H4 (cell line): ENCODE results near the gene GNAI3. TPM values are rescaled to one million over a fixed set of nuclear protein-coding genes. Genes with fewer than 3 reads are reported as not detected.

ENCODE experiments used
- DNase-seq: peaks from one replicate; pipeline ENCODE4 v3.0.0-alpha.2; 2015; ENCODE audit warnings: low spot score
- total RNA-seq: library from RNA; depleted of rRNA; stranded (reverse); fragments of >200 nt; shearing (Covaris generic); gene quantifications from 2 replicates; pipeline ENCODE4 v1.2.3, GENCODE V29; 2014

The GNAI3 gene
- total RNA-seq, 1 experiment from 2014 or later = 9.8 TPM

DNA sequence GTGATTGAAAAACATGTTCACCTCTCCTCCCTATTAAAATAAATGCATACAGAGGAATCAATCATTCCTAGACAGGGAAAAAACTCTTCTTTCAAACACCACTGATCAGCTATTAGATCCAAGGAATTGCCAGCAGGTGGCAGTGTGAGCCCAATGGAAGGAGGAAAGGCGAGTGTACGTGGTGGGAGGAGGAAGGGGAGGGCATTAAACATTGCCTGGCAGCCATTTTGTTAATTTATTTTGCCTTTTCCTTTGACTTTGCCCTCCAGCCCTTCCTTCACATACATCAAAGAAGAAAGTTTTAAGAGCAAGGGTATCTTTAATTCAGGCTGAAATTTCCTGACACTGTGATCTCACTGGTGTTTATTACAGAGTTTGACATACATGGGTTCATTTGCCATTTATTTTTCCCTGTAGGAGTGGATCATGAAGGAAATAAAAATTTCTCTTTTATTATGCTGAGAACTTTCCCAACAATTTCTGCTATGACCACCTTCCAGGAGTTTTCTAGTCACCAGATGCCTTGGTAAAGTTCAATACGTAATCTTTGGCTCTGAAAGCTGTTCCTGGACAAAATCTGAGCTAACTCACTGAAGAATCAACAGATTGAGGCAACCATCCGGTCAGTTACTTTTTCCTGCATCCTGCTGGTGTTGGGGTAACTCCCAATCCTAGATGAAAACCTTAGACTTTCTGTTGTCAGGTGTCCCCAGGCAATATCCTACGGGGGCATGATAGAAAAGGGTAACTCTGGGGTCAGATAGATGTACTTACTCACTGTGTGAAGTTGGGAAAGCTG lies 1.9 kb upstream of the GNAI3 start:
- peak; percentile 90 for DNase-seq

DNA sequence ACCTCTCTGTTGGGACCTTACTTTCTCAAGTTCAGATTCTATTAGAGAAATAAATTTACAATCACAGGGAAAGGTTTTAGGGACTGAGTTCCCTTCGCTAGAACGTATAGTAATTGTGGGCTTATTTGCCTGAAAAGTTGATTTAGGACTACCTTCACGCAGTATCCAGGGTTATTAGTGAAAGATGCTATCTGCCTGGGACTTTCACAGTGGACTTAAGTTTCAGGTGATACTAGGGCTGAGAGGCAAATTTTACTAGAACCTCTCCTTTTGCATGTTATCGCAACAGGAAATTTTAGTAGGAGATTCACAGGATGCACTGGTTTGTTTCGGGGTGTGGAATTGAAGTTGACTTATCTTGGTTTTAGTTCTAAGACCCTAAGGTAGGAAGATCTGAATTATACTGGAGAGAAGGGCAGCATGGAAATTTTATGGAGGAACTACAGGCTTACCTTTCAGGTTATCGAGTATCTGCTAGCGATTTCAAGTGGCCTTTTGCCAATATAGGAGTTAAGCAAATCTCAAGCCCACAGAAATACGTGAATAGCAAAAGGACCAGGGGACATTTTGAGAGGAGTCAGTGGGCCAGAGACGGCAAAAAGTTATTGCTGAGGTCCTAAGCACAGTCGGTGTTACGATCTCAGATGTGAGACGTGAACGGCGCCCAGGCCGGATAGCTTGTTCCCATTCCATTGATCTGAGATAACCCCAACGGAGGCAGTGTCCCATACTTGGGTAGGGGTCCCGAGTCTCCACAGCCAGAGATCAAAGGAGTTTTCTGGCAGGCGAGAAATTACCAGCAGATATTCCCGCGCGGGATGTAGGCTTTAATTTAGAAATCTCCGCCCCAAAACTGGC lies 723 bp upstream of the GNAI3 start:
- no peak for DNase-seq

DNA sequence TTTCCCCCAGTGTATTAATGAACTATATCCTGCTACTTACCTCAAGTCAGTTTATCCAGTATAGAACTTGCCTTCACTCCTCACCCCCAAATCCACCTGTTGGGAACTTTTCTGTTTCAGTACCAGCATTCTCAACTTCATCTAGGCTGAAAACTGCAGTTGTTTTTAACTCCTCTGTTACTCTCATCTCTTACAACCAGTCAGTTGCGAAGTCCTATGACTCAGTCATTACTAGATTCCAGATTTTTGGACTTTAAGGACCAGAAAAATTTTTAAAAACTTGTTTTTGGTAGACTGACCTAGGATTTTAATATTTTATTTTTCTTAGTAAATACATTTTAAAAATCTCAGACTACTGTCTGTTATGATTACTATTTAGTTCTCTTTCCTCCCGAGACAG lies 8.1 kb downstream of the GNAI3 start:
- no peak for DNase-seq

DNA sequence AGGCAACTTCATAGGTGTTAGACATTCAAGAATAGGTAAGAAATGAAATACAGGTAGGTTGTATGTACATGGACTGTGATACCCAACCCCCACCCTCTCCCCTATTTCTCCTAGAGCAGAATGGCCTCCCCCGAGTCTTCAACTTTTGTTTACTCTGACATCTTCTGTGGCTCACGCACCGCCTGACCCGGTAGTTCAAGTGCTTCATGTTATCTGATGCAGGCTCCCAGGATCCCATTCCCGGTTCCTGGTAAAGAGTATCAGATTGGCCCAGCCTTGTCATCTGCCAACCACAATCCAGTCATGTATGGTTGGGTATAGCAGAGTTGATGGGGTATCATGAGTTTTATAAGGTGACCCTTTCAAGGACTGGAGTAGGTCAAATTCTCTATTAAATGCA lies 9.1 kb downstream of the GNAI3 start:
- DNase-seq = no peak

DNA sequence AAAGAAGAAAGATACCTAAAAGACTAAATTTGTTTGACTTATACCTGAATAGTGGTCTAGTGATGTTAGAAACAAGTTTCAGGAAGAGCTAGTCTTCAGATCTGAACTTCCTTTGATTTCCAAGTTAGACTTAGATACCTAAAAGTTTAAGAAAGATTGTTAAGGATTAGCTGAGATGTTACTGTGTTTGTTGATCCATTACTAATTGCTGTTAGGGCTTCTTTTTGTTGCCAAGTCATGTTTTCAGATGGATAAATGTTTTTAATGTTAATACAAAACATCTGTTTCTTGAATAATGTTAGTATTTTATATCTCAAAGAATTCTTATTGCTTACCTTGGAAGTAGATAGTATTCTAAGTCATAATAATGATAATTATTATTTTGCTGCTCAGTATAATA lies 11.6 kb downstream of the GNAI3 start:
- DNase-seq = no peak

DNA sequence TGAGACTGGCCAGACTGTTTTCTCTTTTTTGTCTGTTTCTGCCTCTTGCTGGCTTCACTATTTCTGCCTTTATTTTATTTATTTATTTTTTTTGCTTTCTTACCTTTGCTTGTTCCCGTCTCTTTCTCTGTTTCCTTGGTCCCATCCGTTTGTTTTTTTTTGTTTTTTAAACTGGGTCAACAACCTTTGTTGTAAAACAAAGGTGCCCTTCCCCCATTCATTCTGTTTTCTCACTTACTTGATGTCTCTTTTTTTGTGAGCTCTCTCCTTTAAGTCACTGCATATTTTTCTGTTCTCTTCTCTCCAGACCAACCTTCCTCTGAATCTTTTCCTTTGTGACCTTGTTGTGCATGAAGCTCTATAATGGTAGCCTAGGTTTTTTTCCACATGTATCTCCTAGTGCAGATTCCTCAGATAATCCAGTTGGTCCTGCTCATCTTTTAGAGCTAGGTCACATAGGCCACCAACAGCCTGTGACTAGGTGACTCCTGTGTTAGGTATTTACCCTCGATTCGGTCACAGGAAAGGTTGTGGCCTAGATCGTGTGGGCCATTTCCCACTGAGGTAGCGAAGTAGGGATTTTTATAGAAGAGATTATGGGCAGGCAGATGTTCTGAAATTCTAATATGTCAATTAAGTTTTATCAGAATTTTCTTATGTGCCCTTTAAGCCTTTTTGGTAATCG lies 15.9 kb downstream of the GNAI3 start:
- no peak for DNase-seq

DNA sequence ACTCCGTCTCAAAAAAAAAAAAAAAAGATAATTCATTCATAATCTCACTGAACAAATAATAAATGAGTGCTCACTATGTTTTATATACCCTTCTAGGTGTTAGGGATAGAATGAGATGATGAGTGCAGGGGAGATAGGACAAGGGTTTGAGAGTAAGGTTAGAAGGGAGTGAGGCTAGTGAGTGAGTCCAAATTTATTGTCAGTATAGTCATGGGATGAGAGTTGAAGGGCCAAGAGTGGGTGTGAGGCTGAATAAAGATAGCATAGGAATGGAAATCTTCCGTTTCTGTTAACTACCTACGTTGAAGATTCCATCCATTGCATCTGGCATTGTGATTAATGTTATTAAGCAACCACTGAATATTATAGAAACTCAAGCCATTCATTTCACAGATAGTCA lies 16.8 kb downstream of the GNAI3 start:
- DNase-seq = no peak

DNA sequence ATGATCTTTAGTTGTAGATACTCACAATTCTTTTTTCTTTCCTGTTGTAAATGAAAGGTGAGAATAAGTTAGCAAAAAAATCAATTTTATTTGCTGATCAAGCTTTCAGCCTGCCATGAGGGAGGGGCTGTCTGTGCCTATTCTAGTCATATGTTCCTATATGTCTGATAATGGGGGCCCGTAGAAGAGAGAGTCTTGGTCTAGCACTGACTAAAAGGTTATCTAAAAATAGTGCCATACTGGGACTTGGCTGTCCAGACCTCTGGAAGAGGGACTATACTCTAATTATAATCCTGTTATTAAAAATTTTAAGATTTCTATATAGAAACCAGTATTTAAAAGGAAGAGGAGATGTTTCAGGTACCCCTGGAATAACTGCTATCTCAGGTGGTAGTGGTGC lies 18.6 kb downstream of the GNAI3 start:
- DNase-seq = no peak

DNA sequence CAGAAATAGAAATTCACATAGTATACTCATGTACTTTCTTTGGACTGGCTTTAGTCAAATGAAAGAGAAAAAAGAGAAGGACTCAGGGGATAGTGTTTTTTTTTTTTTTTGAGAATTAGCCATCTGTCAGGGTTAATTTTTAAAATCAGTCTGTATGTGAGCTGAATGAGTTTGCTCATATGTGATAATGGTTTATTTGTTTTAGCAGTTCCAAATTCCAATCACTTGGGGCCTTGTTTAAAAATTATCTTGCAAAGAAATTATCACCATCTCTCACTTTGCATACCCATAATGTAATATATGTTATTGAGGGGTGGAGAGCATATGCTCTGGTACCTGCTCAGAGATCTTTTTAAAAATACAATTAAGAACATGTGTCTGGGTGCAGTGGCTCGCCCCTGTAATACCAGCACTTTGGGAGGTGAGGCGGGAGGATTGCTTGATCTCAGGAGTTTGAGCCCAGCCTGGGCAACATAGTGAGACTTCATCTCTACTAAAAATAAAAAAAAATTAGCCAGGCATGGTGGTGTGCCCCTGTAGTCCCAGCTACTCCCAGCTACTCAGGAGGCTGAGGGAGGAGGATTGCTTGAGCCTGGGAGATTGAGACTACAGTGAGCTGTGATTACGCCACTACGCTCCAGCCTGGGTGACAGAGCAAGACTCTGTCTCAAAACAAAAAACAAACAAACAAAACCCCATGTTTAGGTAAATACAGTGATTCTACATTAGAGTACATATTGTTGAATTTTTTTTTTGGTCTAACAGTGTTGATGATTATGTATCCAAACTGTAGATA lies 19.7 kb downstream of the GNAI3 start:
- no peak for DNase-seq

DNA sequence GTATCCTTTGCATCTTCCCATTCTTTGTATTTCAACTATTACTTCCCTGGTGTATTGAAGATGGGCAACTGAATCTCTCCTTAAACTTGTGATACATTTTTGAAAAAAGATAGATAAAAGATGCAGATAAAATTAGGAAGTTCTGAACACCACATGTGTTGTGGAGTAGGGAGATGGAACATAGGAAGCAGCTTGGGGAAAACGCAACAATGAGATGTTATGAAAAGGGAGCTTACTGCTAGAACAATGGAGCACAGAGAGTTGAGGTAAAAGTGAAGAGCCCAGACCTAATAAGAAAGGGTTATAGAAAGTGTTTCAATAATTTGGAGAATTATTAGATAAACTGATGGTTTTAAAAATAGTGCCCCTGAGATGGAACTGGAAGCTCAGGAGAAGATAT lies 20.9 kb downstream of the GNAI3 start:
- no peak for DNase-seq

DNA sequence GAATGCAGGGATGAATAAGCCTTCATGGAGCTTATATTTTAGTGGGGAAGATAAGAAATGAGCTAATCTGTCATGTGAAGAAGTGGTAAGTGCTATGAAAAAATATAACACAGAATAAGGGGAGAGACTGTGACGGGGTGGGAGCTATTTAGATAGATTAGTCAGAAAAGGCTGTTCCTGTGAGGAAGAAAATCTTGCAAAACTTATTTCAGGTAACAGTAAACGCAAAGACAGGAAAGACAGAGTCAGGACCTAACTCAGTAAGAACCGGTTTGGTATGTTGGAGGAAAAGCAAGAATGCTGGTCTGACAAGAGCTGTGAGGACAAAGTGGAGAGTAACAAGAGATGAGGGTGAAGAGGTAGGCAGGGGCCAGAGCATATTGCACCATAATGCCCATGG lies 22.0 kb downstream of the GNAI3 start:
- no peak for DNase-seq

DNA sequence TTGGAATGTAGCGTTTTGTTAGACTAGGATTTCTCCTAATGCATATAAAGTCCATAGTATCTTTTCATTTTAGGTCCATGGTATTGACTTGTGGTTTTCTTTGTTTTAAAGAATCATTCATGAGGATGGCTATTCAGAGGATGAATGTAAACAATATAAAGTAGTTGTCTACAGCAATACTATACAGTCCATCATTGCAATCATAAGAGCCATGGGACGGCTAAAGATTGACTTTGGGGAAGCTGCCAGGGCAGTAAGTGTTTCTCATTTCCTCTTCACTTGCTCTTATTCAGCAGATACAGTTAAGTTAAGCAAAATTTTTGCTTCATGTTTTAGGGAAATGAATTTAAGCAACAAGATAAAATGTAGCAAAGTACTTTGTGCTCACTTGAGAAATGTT lies 25.4 kb downstream of the GNAI3 start:
- no peak for DNase-seq

DNA sequence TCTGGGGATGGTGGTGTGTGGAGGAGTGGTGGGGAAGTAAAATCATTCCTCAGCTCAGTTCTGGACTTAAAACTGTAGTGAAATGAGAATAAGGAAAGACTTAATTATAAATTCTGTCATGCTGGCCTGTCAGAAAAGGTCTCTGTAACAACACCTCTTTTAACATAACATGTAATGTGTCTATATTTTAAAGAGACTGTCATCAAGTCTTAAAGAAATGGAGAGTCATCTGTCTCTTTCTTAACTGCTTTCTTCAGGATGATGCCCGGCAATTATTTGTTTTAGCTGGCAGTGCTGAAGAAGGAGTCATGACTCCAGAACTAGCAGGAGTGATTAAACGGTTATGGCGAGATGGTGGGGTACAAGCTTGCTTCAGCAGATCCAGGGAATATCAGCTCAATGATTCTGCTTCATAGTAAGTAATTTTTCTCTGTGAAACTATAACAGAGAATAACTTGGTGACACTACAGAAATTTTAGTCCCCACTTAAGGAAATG lies 30.6 kb downstream of the GNAI3 start:
- no peak for DNase-seq

DNA sequence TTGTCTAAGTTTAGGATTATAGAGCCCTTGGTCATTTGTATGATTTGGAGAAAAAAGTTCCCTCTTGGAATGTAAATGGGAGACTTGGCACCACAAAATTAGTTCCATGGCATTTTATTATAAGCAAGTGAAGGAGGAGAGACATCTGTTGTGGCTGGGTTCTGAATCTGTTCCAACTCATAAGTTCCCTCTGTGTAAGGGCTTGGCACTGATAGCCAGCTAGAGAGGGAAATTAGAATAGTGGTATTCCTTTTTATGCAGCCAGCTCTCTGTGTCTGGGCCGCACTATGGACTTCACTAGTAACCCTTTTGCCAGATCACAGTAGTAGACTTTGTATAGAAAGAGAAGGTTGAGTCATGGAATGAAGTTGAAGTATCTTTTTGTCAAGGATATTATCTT lies 31.1 kb downstream of the GNAI3 start:
- peak; percentile 6 for DNase-seq

DNA sequence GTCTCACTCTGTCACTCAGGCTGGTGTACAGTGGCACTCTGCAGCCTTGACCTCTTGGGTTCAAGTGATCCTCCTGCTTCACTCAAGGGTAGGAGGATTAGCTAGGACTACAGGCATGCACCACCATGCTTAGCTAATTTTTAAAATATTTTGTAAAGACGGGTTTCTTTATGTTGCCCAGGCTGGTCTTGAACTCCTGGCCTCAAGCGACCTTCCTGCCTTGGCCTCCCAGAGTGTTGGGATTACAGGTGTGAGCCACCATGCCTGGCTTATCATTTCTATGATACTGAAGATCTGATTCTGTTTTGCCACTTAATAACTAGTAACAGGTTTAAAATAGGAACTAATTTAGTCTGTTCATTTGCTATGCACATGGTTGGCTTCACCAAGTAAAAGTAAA lies 33.6 kb downstream of the GNAI3 start:
- DNase-seq = no peak

DNA sequence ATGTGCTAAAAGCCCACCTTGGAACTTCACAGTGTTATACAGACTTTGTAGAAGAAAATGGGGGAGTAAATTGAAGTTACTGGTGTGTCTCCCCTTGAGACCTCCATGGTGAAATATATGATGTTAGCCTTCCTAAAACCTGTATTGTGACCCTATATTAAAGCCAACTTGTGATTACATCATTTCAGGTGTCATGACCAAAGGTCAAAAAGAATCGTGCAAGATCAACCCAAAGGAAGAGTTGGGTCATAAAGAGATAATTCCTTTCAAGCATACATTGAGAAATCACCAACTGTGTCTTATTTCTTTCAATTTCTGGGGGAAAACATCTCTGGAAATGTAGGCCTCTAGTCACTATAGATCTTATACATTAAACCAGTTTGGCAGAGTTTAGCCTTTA lies 36.4 kb downstream of the GNAI3 start:
- DNase-seq = no peak

DNA sequence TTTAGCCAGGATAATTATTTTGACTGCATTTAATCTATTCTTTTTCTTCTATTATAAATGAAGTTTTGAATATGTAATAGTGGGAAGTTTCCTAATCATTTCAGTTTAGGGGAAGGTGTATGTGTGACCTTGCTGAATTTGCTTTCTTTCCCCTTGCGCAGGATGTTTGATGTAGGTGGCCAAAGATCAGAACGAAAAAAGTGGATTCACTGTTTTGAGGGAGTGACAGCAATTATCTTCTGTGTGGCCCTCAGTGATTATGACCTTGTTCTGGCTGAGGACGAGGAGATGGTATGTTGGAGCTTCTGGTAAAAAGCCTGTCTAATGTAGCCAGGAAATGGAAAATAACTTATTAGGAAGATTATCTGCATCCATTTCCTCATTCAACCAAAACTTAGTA lies 37.6 kb downstream of the GNAI3 start:
- DNase-seq = no peak

DNA sequence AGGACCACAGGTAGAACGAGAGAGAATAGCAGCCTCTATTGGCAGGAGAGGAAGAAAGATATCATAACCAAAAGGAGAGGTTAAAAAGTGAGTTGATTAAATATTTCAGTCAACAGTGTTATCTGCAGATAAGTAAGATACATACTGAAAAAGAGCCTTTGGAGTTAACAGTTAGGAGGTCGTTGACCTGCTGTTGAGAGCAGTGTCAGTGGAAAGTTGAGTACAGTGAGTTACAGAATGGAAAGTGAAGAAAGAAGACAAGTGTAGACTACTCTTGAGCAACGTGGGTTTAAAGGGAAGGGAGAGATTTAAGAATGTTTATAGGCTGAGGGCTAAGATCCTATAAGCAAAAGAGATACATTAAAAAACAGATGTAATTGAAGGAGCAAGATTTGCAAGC lies 40.8 kb downstream of the GNAI3 start:
- no peak for DNase-seq

DNA sequence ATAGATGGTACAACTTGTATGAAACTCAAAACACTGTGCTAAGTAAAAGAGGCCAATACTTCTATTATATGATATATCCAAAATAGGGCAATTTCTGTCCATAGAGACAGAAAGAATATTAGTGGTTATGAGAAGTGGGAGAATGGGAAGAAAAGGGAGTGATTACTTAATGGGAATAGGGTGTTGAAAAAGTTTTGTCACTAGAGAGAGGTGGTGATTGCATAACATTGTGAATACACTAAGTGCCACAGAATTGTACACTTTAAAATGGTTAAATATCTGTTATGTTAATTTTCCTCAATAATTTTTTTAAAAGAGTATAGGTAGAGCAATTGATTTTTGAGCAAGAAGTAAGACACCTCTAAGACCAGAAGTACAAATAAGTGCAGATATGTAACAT lies 41.3 kb downstream of the GNAI3 start:
- no peak for DNase-seq

DNA sequence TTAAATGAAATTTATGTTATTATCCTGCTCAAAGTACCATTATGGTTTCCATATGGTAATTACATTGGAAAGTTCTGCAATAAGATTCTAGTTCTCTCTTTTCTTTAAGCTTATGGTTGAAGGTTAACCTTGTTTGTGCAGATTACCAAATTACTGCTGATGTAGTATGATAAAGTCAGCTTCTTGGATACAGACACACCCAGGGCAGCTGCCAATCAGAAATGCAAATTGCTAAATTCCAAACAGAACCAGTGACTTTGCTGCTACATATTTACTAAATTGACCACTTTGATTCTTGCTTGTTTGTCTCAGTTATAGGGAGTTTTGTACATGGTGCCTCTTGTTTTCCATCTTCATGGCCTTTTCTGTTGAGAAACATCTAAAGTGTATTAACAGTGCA lies 44.5 kb downstream of the GNAI3 start:
- DNase-seq = no peak

DNA sequence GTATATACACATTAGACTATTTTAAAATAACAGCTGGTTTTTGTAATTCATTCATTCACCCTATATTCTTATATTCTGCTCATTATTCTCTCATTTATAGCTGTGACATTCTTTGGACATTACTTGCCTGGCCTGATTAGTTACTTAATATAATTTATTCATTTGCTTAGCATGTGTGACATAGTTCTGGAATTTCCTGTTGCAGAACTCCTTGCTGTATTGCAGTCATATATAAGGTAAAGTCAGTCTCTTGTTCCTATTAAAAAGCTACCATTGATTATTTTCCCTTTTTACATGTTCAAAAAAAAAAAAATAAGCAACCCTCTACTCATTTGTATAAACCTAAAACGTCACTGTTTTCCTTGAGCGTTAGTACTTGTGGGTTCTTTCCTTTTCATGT lies 47.1 kb downstream of the GNAI3 start:
- DNase-seq = no peak

DNA sequence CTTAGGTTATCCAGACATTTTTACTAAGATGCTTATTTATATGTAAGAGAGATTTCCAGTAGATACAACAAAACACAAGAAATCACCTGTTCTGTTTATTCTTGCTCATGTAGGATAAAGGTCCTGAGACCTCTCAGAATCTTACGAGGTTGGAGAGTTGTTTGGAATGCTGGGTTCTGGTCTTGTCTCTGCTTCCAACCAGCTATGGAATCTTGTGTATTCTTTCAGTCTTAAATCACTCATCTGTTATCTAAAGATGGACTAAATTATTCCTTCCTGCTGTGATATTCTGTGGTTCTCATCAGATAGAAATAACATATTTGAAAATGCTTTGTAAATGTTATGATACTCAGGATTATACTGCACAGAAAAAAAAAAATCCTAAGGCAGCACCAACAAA lies 49.7 kb downstream of the GNAI3 start:
- no peak for DNase-seq
